ENCODE measurements around the gene CLMP.
"Not testable (repeated sequence)": the region's sequence is repeated elsewhere in the genome, so short reads cannot be mapped to it uniquely, and the experiment has no call there.

CLMP gene

GRCh38 chr11:123216249-123216648 lies 21.2 kb upstream of the CLMP start:
- DNase-seq = no peak

GRCh38 chr11:123214940-123215339 lies 19.9 kb upstream of the CLMP start:
- no peak for DNase-seq

GRCh38 chr11:123214396-123214795 lies 19.3 kb upstream of the CLMP start:
- no peak for DNase-seq

GRCh38 chr11:123213307-123213771 lies 18.3 kb upstream of the CLMP start:
- no peak for DNase-seq

DNA sequence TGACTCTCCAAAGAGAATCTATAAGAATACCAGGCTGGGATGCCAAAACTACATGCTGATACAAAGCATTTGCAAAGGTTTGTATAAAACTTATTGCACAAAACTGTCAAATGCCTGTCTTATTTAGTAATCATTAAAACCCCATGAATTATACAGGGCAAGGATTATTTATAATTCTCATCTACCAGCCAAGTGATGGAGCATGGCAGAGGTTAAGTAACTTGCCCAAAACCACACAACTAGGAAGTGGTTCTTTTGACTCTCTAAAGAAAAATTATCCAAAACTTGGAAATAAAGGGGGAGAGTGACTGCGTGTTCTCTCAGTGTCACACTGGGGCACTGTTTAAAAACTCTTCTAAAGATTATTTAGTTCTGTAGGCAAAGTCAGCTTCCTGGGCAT lies 17.4 kb upstream of the CLMP start:
- no peak for DNase-seq

GRCh38 chr11:123211981-123212380 lies 16.9 kb upstream of the CLMP start:
- DNase-seq = no peak

- no peak for DNase-seq
Observed at GRCh38 chr11:123211149-123211852, 16.3 kb upstream of the CLMP start.

GRCh38 chr11:123209591-123209990 lies 14.5 kb upstream of the CLMP start:
- no peak for DNase-seq

DNA sequence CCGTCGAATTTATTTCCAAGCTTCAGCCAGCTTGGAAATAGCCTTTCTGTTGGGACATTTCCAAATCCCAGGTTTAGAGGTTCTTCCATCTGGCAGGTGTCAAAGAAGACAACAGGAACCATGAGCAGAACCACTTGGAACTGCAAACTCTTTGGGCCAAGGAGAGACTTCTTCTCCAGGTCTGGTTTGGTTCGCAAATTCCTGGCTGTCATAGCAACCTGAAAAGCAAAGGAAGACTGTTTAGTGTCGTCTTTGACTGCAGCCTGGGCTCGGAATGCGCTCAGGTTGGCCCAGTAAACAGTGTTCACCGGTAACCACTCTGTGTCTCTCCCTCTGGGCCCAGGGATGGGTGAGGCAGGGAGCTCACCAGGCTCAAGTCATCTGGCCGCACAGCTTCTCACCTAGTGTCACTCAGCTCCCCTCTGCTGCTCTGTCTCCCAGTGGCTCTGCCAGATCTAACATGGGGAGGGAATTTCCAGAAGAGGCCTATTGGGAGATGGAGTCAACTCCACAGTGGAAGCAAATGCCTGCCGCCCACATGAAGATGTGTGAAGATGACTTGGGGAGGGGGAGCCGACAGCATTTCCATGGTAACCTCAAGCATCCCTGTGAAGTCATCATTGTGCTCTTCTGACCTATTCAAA lies 11.9 kb upstream of the CLMP start:
- no peak for DNase-seq

DNA sequence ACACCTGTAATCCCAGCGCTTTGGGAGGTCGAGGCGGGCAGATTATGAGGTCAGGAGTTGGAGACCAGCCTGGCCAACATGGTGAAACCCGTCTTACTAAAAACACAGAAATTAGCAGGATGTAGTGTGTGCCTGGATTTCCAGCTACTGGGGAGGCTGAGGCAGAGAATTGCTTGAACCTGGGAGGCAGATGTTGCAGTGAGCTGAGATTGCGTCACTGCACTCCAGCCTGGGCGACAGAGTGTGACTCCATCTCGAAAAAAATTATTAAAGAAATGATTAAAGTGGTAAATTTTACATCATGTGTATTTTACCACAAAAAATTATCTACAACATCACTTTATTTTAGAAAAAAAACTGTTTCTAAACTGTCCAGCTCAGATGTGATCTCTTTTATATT lies 11.0 kb upstream of the CLMP start:
- DNase-seq = not testable (repeated sequence)

GRCh38 chr11:123203934-123204333 lies 8.9 kb upstream of the CLMP start:
- DNase-seq = no peak

GRCh38 chr11:123203471-123203870 lies 8.4 kb upstream of the CLMP start:
- DNase-seq = no peak

DNA sequence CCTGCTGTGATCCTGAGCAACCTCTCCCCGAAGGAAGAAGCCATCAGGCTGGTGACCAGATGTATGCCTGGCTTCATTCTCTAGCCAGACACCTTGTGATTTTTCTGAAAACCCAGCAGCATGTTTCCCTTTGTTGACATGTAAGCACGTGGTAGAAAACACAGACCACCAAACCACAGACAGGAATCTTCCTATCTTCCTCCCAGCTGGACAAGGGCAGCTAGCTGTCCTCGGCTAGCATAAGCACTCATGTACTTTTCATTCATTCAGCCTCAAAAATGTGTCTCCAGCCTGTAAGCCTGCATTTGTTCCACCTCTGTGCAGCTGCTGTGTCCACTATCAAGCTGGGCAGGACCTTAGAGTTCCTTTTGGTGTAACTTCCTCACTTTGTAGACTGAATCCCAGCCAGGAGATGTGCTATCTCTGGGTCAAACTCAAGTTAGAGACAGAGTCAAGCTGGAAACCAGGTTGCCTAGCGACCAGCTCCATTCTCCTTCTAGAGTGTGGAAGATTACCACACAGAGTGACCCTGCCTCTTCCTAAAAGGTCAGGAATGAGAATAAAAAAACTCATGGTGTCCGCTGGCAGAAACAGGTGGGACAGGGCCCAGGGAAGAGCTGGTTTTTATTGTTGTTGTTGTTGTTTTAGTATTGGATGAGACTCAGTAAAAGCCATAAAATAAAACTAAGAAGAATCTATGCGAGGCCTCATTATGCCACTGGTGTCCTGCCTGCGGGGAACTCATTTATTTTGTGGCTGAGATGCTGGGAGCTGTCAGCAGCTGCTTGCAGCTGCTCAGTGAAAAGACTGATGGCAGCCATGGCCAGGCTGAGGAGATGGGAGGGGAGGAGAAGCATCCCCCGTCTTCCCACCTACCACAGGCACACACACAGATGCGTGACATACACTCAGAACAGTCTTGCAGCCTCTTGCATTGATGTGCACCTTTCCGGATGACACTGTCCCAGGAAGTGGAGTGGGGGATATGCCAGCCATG lies 7.4 kb upstream of the CLMP start:
- no peak for DNase-seq

- DNase-seq = no peak
Observed at GRCh38 chr11:123200264-123200663, 5.2 kb upstream of the CLMP start.

GRCh38 chr11:123197711-123198110 lies 2.7 kb upstream of the CLMP start:
- DNase-seq = no peak

DNA sequence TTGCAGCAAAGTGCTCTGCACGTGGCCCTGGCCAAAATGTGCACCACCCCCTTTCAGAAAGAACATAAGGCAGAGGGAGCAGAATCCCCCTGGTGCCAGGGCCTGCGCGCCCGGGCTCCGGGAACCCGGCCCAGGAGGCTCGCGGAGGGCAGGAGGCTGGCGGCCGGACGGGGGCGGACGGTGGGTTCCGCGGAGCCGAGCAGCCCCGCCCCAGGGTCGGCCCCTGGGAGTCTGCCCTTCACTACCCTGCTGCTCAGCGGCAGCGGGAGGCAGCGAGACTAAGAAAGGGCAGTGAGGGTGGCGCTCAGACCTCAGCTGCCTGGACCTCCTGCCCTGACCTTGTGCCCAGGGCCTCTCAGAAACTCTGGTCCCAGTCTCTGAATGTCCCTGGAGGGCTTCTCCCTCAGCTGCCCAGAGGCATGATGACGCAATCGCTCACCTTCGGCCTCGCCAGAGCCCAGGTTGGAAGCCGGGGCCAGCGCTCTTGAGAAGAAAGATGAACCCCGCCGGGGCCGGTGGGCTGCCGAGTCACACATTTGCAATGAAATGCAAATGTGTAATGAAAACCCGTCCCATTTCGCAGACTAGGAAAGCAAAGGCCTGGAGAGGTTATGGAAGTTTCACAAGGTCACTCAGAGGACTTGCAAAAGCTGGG lies 1.1 kb upstream of the CLMP start:
- no peak for DNase-seq

GRCh38 chr11:123194337-123195187 lies 486 bp downstream of the CLMP start:
- no peak for DNase-seq

GRCh38 chr11:123193742-123194141 lies 1.3 kb downstream of the CLMP start:
- DNase-seq = no peak

DNA sequence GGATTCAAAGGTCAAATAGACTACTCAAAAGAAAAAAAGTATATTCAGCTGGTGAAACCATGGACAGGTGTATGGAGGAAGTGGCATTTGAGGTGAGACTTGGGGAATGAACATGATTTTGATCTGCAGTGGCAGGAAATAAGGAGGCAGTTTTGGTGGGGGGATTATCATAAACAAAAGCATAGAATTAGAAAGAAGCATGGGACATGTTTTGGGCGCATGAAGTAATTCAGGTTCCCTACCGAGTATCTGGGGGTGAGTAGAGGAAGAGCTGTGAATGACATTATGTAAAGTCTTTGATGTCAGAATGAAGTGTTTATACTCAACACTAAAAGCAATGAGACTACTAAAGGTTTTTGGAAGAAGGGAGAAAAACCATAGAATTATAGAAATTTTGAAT lies 3.1 kb downstream of the CLMP start:
- DNase-seq = no peak

GRCh38 chr11:123190518-123190917 lies 4.5 kb downstream of the CLMP start:
- no peak for DNase-seq

GRCh38 chr11:123188508-123189165 lies 6.4 kb downstream of the CLMP start:
- no peak for DNase-seq
